GM12801 (cell line): ENCODE measurements around the gene CNOT9.

Experiments
- CTCF ChIP-seq: IDR thresholded peaks from one replicate; pipeline ENCODE4 v1.5.1; 2011; ENCODE audit warnings: control low read depth; ENCODE audit not compliant: insufficient read length; ENCODE audit errors: extremely low read depth

The CNOT9 gene

GRCh38 chr2:218642786-218643185 is 74.1 kb downstream of the CNOT9 start:
- TF ChIP-seq CTCF = no peak

- TF ChIP-seq CTCF = no peak
Measured at GRCh38 chr2:218643751-218644310, 75.2 kb downstream of the CNOT9 start.

- TF ChIP-seq CTCF = no peak
Measured at GRCh38 chr2:218644721-218645120, 76.1 kb downstream of the CNOT9 start.

- no peak for TF ChIP-seq CTCF
Measured at GRCh38 chr2:218645126-218645525, 76.5 kb downstream of the CNOT9 start.
